ENCODE measurements around the gene XYLT2. TPM values are rescaled to one million over a fixed set of nuclear protein-coding genes. Genes with fewer than 3 reads are reported as not detected.
A peak's percentile ranks its signal among the peaks of the same experiment; 100 is the strongest.

Gene XYLT2
- total and polyA plus RNA-seq, 2 of the 13 experiments (the other 11 are each of a cell fraction or from before 2014, with no cell fraction given): 17.0 to 22.1 TPM

GRCh38 chr17:50397111-50397918 is 51.4 kb downstream of the XYLT2 start, which contains the start of gene LRRC59 (continued):
- no peak; the same call in 1 of the 2 replicates for TF ChIP-seq SOX13 (IDR thresholded peaks at IDR 0.05)
- TF ChIP-seq SOX13 (CRISPR knock-in tag; conservative IDR thresholded peaks at IDR 0.05 in 1 of 2, IDR thresholded peaks at IDR 0.05 in 1 of 2): peak in 1 of 2 experiments; percentile 86; a peak in 2 of 4 replicates
- TF ChIP-seq ZBTB38 (CRISPR knock-in tag; IDR thresholded peaks at IDR 0.05): peak; percentile 97
- TF ChIP-seq THAP11 (CRISPR knock-in tag; IDR thresholded peaks at IDR 0.05): peak; percentile 96
- TF ChIP-seq ATF6 (CRISPR knock-in tag; conservative IDR thresholded peaks at IDR 0.05): 0 out of 2 replicates have a peak, but pooled peaks have one; percentile 30
- no peak for TF ChIP-seq MTA3 (CRISPR knock-in tag; IDR thresholded peaks at IDR 0.05)
- TF ChIP-seq SAP130 (CRISPR knock-in tag; IDR thresholded peaks at IDR 0.05; ENCODE audit: low read depth): peak; percentile 100
- TF ChIP-seq ZNF282 (IDR thresholded peaks at IDR 0.05; ENCODE audit: partially characterized antibody): no peak
- TF ChIP-seq RXRB (CRISPR knock-in tag; IDR thresholded peaks at IDR 0.05; ENCODE audit: borderline replicate concordance): peak; percentile 92
- TF ChIP-seq, protein P1, sequence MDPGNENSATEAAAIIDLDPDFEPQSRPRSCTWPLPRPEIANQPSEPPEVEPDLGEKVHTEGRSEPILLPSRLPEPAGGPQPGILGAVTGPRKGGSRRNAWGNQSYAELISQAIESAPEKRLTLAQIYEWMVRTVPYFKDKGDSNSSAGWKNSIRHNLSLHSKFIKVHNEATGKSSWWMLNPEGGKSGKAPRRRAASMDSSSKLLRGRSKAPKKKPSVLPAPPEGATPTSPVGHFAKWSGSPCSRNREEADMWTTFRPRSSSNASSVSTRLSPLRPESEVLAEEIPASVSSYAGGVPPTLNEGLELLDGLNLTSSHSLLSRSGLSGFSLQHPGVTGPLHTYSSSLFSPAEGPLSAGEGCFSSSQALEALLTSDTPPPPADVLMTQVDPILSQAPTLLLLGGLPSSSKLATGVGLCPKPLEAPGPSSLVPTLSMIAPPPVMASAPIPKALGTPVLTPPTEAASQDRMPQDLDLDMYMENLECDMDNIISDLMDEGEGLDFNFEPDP (CRISPR knock-in tag; conservative IDR thresholded peaks at IDR 0.05): no peak
- peak; percentile 95 for TF ChIP-seq RXRA (CRISPR knock-in tag; IDR thresholded peaks at IDR 0.05)
- TF ChIP-seq HNF1A (IDR thresholded peaks at IDR 0.05; ENCODE audit: low read depth): no peak; the same call in 1 of the 2 replicates
- TF ChIP-seq HNF1A (CRISPR knock-in tag; IDR thresholded peaks at IDR 0.05; ENCODE audit: borderline replicate concordance): peak; percentile 92
- peak; percentile 51; the same call in 1 of the 2 replicates for TF ChIP-seq FOSL1 (CRISPR knock-in tag; IDR thresholded peaks at IDR 0.05; ENCODE audit: borderline replicate concordance)
- TF ChIP-seq ZNF589 (CRISPR knock-in tag; conservative IDR thresholded peaks at IDR 0.05): peak; percentile 99
- peak; percentile 99 for TF ChIP-seq ARID2 (CRISPR knock-in tag; IDR thresholded peaks at IDR 0.05; ENCODE audit: borderline replicate concordance)
- TF ChIP-seq, protein P2, sequence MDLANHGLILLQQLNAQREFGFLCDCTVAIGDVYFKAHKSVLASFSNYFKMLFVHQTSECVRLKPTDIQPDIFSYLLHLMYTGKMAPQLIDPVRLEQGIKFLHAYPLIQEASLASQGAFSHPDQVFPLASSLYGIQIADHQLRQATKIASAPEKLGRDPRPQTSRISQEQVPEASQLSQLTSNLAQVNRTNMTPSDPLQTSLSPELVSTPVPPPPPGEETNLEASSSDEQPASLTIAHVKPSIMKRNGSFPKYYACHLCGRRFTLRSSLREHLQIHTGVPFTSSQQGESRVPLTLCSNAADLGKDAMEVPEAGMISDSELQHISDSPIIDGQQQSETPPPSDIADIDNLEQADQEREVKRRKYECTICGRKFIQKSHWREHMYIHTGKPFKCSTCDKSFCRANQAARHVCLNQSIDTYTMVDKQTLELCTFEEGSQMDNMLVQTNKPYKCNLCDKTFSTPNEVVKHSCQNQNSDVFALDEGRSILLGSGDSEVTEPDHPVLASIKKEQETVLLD (CRISPR knock-in tag; IDR thresholded peaks at IDR 0.05; ENCODE audit: low read depth): peak; percentile 94
- TF ChIP-seq ZBTB44 (CRISPR knock-in tag; IDR thresholded peaks at IDR 0.05): peak; percentile 98

Data from HepG2 (cell line).